Retinal pigment epithelial cell (primary cell): ENCODE results near the gene COL19A1.

Source experiments
- DNase-seq: peaks from one replicate; pipeline ENCODE4 v3.0.0-alpha.2; 2010; ENCODE audit warnings: low read depth
- H3K4me3 ChIP-seq: 2 replicates; pipeline ENCODE4 v1.5.1; 2011; ENCODE audit warnings: mild to moderate bottlenecking, low read length, control low read depth, moderate library complexity
- CTCF ChIP-seq: conservative IDR thresholded peaks from 2 replicates; pipeline ENCODE4 v1.5.1; 2011; ENCODE audit warnings: low read depth, low read length, control low read depth, inconsistent platforms

COL19A1 gene

GRCh38 chr6:70111737-70112136 lies 245.4 kb downstream of the COL19A1 start:
- DNase-seq, result no peak
- H3K4me3 ChIP-seq, result no peak overlapping the region

GRCh38 chr6:70112716-70113115 lies 246.4 kb downstream of the COL19A1 start:
- no peak for TF ChIP-seq CTCF
- no peak overlapping the region for H3K4me3 ChIP-seq
- no peak for DNase-seq

More at GRCh38 chr6:70111737-70112136, 245.4 kb downstream of the COL19A1 start:
- TF ChIP-seq CTCF, result no peak

- no peak overlapping the region for H3K4me3 ChIP-seq
- no peak for DNase-seq
- no peak for TF ChIP-seq CTCF
Observed at GRCh38 chr6:70113171-70113570, 246.8 kb downstream of the COL19A1 start.

- DNase-seq, result no peak
- H3K4me3 ChIP-seq, result no peak overlapping the region
- TF ChIP-seq CTCF, result no peak
Observed at GRCh38 chr6:70118670-70119069, 252.3 kb downstream of the COL19A1 start.

- no peak for TF ChIP-seq CTCF
- DNase-seq, result no peak
- H3K4me3 ChIP-seq, result no peak overlapping the region
Observed at GRCh38 chr6:70119218-70119835, 253.0 kb downstream of the COL19A1 start.

- no peak for TF ChIP-seq CTCF
- no peak overlapping the region for H3K4me3 ChIP-seq
Observed at GRCh38 chr6:70124443-70124842, 258.1 kb downstream of the COL19A1 start.

GRCh38 chr6:70124882-70125545 lies 258.7 kb downstream of the COL19A1 start:
- no peak overlapping the region for H3K4me3 ChIP-seq
- no peak for DNase-seq
- TF ChIP-seq CTCF, result no peak

More at GRCh38 chr6:70124443-70124842, 258.1 kb downstream of the COL19A1 start:
- DNase-seq, result no peak
